NCI-H2107 treated with DMSO at 0.1 percent for 48 hours (cell line): ENCODE data around the gene COL23A1.

ENCODE experiments used
- DNase-seq: peaks from one replicate; lab custom pipeline; 2025; ENCODE audit not compliant: unreplicated experiment; lab: John Stamatoyannopoulos, UW

COL23A1 gene

GRCh38 chr5:178347956-178348355 is 242.2 kb downstream of the COL23A1 start:
- no peak for DNase-seq

DNA sequence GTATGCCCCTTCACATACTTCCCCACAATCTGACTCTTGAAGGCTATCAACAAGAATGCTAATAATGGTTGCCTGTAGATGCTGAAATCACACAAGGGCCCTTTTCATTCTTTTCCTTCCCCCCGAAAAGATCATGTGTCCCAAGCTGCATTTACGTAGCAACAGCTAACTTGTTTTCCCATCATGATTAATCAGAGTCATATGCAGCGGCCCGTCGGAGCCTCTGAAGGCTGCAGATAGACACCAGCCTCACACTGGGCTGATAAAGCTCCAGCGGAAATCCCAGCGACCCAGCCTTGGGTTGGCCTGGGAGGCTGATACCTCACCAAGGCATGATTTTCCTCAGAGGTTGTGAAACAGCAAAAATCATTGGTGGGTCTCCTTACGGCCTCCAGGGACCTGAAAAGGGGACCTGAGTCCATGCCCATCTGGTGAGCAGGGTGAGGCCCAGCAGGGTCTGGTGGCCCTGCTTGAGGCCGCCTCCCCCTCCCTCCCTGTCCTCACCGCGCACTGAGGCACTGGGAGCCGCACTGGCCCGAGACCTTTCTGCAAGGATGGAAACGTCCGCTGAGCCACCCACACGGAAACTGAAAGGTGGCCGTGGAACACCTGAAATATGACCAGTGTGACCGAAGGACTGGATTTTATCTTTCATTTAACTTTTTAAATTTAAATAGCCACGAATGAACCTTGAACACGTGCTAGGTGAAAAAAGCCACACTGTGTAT is 243.4 kb downstream of the COL23A1 start:
- no peak for DNase-seq

DNA sequence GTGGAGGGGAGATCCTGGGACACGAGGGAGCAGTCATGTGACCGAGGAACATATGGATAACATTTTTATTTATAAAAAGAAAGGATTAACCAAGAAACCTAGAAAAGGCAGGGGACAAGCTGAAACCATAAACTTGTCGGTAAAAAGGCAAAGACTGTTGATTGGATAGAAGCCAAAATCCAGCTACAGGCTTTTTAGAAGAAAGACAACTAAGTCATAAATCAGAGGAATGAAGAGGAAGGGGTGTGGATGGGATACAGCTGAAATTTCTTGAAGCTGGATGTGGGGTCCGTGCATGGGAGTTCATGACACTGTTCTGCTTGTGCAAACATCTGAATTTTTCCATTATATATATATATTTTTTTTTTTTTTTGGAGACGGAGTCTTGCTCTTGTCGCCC is 246.9 kb downstream of the COL23A1 start:
- no peak for DNase-seq

GRCh38 chr5:178341851-178342140 is 248.4 kb downstream of the COL23A1 start:
- DNase-seq: no peak

- DNase-seq: no peak
Observed at GRCh38 chr5:178341091-178341850, 248.9 kb downstream of the COL23A1 start.

DNA sequence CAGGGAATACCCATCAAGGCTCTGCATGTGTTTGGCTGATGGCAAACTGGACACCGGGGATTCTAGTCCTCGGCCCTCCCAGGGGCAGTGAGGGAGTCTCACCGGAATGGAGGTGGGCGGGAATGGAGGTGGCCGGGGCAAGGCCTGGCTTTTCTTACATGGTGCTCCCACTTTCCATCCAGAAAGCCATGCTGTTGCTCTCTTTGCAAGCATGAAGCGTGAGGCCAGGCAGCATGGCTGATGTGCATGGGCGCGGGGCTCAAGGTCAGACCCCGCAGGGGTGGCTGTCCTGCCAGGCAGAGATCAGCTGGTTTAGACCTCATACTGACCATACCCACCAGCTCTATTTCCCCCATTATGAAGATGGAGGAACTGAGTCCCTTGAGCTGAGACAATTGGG is 249.6 kb downstream of the COL23A1 start:
- no peak for DNase-seq

- no peak for DNase-seq
Observed at GRCh38 chr5:178340187-178340586, 250.0 kb downstream of the COL23A1 start.

GRCh38 chr5:178339272-178339671 is 250.9 kb downstream of the COL23A1 start:
- no peak for DNase-seq

DNA sequence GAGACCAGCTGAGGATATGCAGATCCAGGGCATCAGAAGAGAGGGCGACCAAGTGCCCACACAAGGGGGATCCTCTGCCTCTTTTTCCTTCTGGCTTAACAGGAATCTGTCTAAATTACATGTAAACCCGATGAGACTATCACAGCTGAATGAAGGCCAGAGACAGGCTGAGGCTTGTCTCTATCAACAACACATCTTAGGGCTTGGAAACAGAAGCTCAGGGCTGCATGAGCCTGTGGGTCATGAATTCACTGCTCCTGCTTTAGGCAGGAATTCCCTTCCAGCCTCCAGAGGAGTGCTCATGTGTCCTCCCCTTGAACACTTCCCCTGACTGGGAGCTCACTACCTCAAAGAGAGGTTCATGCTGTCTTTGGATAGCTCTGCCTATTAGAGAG is 251.4 kb downstream of the COL23A1 start:
- DNase-seq: no peak

GRCh38 chr5:178338126-178338749 is 252.0 kb downstream of the COL23A1 start:
- no peak for DNase-seq

DNA sequence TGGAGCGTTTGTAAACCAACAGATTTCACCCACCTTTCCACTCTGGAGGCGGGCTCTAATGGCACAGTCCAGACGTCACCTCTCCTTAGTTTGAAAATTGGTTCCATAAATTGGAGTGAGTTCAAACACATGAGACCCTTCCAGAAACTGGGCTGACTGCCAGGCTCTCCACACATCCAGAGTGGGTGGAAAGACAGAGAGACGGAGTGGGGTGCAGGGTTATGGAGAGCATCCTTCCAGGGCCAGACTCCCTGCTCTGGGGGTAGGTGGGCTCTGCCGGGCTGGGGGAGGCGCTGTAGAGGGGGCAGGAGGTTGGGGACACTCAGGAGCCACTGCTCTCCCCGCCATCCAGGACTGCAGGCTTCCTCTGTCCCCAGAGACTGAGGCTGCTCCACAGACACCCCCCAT is 252.9 kb downstream of the COL23A1 start:
- DNase-seq: no peak

- DNase-seq: no peak
Observed at GRCh38 chr5:178336889-178337288, 253.3 kb downstream of the COL23A1 start.

DNA sequence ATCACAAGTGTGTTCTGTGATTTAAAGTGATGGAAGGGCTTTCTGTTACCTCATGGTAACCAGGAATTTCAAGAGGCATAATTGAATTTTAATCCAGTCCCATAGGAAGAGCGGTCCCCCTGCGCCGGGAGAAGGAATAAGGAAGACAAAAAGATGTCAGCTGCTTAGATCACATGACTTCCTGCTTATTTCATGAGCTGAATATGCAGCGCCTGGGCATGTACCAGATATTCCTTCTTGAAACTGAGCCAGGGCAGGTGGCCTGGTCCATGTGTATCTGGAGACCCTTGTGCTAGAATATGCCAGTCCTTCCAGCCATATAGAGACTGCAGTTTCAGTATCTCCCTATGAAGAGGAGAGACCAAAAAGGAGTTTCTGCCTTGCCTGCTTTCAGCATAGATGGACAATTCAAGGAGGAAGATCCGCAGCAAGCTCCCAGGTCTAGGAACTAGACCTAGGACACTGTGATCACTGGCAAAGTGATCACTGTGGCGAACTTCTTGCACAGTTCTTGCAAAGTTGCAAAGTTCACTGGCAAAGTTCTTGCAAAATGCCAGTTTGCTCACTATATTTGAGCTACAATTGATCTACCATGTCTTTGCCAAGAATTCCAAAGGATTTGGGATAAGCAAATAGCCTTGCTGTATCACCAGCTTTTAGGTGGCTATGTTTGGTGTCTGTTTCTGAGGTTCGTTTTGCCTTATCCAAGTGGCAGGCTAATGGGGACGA is 254.7 kb downstream of the COL23A1 start:
- DNase-seq: no peak

DNA sequence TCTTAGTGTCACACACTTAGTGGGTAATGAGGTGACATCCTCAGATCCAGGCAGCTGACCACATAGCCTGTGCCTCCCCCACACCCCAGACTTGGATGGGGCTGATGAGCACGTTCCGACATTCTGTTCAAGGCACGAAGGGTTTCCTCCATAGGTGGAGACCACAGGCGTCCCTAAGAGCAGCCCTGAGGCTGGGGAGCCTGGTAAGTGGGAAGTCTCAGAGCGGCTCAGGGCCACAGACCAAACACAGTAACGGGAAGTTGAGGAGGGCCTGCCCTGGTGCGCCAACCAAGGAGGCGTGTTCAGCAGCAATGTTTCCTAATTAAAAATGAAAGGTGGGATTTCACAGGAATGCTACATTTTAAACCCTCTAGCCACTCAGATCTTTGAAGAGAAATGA is 255.3 kb downstream of the COL23A1 start:
- no peak for DNase-seq

- DNase-seq: no peak
Observed at GRCh38 chr5:178333821-178334481, 256.2 kb downstream of the COL23A1 start.

- no peak for DNase-seq
Observed at GRCh38 chr5:178332210-178332641, 258.0 kb downstream of the COL23A1 start.

DNA sequence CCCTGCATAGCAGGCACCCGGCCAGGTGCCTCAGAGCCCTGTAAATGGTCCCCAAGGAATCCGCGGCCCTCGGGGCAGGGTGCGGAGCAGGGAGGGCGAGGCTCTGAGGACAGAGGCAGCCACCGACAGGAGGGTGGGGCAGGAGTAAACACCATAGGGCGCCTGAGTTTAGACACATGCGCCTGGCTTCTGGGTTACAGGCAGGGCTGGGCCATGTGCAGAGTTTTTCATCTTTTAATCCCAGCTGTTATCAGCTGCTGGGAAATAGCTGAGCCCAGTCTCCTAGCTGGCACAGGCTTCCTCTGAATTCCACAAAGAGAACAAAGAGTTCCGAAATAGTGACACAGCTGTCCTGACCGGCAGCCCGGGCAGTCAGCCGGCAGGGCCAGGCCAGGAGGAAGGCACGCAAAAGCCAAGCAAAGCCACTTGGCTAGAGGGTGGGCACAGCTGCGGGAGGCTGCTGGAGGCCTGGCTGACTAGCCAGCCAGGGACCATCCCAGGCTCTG is 258.6 kb downstream of the COL23A1 start:
- no peak for DNase-seq

DNA sequence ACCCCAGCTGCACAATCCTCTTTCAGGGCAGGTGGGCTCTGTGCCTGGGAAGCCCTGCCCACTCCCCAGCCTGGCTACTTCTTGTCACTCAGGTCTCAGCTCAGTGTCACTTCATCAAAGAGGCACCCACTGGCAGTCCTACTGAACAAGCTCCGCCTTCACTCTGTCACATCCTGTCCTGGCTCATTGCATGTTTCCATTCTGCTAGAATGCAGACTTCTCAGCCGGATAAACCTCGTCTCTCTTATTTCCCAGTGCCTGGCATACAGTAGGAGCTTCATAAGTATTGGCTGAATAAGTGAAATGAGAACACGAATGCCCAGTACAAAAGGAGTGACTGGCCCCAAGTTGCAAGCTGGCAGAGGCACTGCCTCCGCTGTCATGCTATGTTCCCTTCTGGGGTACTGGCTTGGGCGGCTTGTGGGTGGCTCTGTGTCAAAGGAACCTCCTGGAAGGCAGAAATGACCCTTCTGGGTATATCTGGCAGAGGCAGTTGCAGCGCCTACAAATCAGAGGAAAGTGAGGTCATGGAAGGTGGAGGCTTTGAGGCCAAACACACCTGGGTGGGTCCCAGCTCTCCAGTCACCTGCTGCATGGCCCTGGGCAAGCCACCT is 259.3 kb downstream of the COL23A1 start:
- no peak for DNase-seq

DNA sequence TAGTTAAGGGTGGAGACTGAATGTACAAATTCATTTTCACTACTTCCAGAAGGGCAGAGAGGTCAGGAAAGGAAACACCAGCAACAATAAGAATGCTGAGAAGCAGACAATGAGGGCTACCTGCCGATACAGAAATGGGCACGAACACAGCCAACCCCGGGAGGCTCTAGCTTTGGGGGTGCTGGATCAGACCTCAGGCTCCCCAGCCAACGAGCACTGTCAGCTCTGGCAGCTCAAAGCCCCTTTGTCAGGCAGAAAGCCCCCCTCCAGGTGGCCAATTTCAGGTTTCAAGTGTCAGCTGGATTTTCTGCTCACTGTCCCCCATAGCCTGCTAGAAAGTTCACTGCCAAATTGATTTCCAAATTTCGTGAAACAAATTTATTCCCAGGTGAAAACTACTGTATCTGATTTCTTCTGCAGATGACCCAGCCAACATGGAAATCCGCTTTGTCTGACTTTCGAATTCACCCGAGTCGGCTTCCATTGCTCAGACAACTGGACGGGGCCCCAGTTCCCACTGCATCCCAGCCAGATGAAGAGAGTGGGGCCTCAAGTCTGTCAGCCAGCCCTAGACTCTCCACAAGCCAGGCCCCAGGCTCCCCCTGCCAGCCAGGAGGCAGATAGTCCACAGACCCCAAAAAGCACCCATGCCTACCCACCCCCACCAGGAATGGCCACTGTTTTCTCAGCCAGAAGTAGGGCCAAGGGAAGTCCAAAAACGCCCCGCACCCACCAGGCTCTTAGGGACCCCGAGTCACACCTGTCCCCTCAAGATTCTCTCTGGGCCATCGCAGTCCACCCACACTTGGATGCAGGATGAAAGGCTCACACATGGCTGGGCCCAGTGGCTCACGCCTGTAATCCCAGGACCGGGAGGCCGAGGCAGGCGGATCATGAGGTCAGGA is 261.1 kb downstream of the COL23A1 start:
- DNase-seq: no peak
